HFFc6 (cell line): Measurements from ENCODE around the gene PTPN13. TPM values are rescaled to one million over a fixed set of nuclear protein-coding genes. Genes with fewer than 3 reads are reported as not detected.

Experiments
- DNase-seq: peaks from one replicate; pipeline ENCODE4 v3.0.0-alpha.2; 2018
- H3K27ac Mint-ChIP-seq: 2 replicates; pipeline ENCODE4 v1.8.0; 2020; ENCODE audit warnings: mild to moderate bottlenecking, mixed read lengths
- H3K27me3 Mint-ChIP-seq: 2 replicates; pipeline ENCODE4 v1.8.0; 2021; ENCODE audit warnings: mild to moderate bottlenecking, moderate library complexity, mixed read lengths; ENCODE audit not compliant: insufficient read depth
- H3K36me3 Mint-ChIP-seq: 2 replicates; pipeline ENCODE4 v1.8.0; 2021; ENCODE audit warnings: low read depth, mixed read lengths
- H3K4me1 Mint-ChIP-seq: 2 replicates; pipeline ENCODE4 v1.8.0; 2020; ENCODE audit warnings: low read depth, mixed read lengths
- H3K4me3 Mint-ChIP-seq: 2 replicates; pipeline ENCODE4 v1.8.0; 2020; ENCODE audit warnings: mild to moderate bottlenecking, moderate library complexity, mixed read lengths
- H3K9me3 Mint-ChIP-seq: 2 replicates; pipeline ENCODE4 v1.8.0; 2020; ENCODE audit warnings: mild to moderate bottlenecking, mixed read lengths
- CTCF ChIP-seq: fragments of 200-600 bp; sonication (generic); IDR thresholded peaks from 2 replicates; pipeline ENCODE4 v1.5.0; 2021; ENCODE audit warnings: antibody characterized with exemption, mild to moderate bottlenecking
- total RNA-seq, 6 experiments: library from RNA; stranded (reverse); fragmentation: NEBNext Ultra II Directional; extraction: Animal tissue kit (Norgen Biotek cat#: 25700); gene quantifications; 2 replicates in 1 of 6; 3 replicates in 5 of 6; pipeline ENCODE4 v1.2.3, GENCODE V29; 2021

Gene PTPN13
- total RNA-seq, 6 experiments from 2014 or later = 48.2 to 65.7 (median 58.1) TPM

GRCh38 chr4:86685401-86685800, 91.3 kb downstream of the PTPN13 start:
- no peaks in the 10 kb centered on the region for H3K27me3 Mint-ChIP-seq
- H3K27ac Mint-ChIP-seq = peak overlapping the region; percentile 51
- peak; percentile 41 for DNase-seq
- H3K4me1 Mint-ChIP-seq = peaks cover 23% of the 10 kb centered on the region
- TF ChIP-seq CTCF = no peak
- H3K9me3 Mint-ChIP-seq = no peaks in the 10 kb centered on the region
- H3K4me3 Mint-ChIP-seq = no peak overlapping the region
- H3K36me3 Mint-ChIP-seq = peaks cover 25% of the 10 kb centered on the region

GRCh38 chr4:86686741-86687140, 92.6 kb downstream of the PTPN13 start:
- Mint-ChIP-seq H3K4me3 (no peak overlapping the region), H3K27me3 (no peaks in the 10 kb centered on the region), H3K9me3 (no peaks in the 10 kb centered on the region), H3K36me3 (peaks cover 25% of the 10 kb centered on the region), H3K4me1 (peaks cover 23% of the 10 kb centered on the region), H3K27ac (no peak overlapping the region)
- DNase-seq = no peak
- no peak for TF ChIP-seq CTCF

- Mint-ChIP-seq H3K4me1 (peaks cover 23% of the 10 kb centered on the region), H3K27ac (no peak overlapping the region), H3K4me3 (no peak overlapping the region), H3K36me3 (peaks cover 20% of the 10 kb centered on the region), H3K9me3 (no peaks in the 10 kb centered on the region), H3K27me3 (peaks cover 1% of the 10 kb centered on the region; the same call in 1 of the 2 replicates)
- no peak for DNase-seq
- TF ChIP-seq CTCF = no peak
Observed at GRCh38 chr4:86688026-86688425, 93.9 kb downstream of the PTPN13 start.

- no peak overlapping the region for H3K27ac Mint-ChIP-seq
- no peak for DNase-seq
- TF ChIP-seq CTCF = no peak
- H3K4me3 Mint-ChIP-seq = no peak overlapping the region
- no peaks in the 10 kb centered on the region for H3K9me3 Mint-ChIP-seq
- no peaks in the 10 kb centered on the region for H3K27me3 Mint-ChIP-seq
- 0 out of 2 replicates have a peak, but pooled peaks cover under 1% of the 10 kb centered on the region for H3K4me1 Mint-ChIP-seq
- H3K36me3 Mint-ChIP-seq = peaks cover 4% of the 10 kb centered on the region; the same call in 1 of the 2 replicates
Observed at GRCh38 chr4:86704601-86705000, 110.5 kb downstream of the PTPN13 start.

GRCh38 chr4:86706923-86707597, 112.9 kb downstream of the PTPN13 start:
- H3K36me3 Mint-ChIP-seq = 0 out of 2 replicates have a peak, but pooled peaks cover under 1% of the 10 kb centered on the region
- no peak for DNase-seq
- no peak overlapping the region for H3K27ac Mint-ChIP-seq

More at GRCh38 chr4:86706923-86707597, 112.9 kb downstream of the PTPN13 start:
- TF ChIP-seq CTCF = no peak
- no peaks in the 10 kb centered on the region for H3K9me3 Mint-ChIP-seq
- no peak overlapping the region for H3K4me3 Mint-ChIP-seq
- no peaks in the 10 kb centered on the region for H3K27me3 Mint-ChIP-seq
- H3K4me1 Mint-ChIP-seq = no peaks in the 10 kb centered on the region
